HEK293 (cell line): ENCODE data around the gene POU4F2.

Source experiments
- CTCF ChIA-PET: fragments of 350-600 bp; formaldehyde crosslinking; extraction: SDS; loops from one replicate; lab custom pipeline; 2021; ENCODE audit warnings: antibody characterized with exemption; lab: Yijun Ruan, JAX
- POLR2A ChIA-PET: fragments of 300-600 bp; formaldehyde crosslinking; extraction: SDS; loops from one replicate; lab custom pipeline; 2020; ENCODE audit warnings: antibody characterized with exemption, inconsistent platforms; lab: Yijun Ruan, JAX
- H3K27ac ChIP-seq: fragments of 200-500 bp; sonication (Bioruptor generic); 2 replicates; pipeline ENCODE4 v1.5.1; 2014; ENCODE audit warnings: low read depth, low read length, control low read depth, inconsistent platforms; ENCODE audit errors: extremely low read depth
- H3K36me3 ChIP-seq, 2 experiments: fragments of 200-500 bp in 1 of 2; sonication (Bioruptor generic) in 1 of 2; 1 replicate in 1 of 2; 2 replicates in 1 of 2; pipeline ENCODE4 v1.5.1; 2014 to 2017; ENCODE audit warnings: inconsistent platforms in 2 of 2, low read length in 2 of 2; ENCODE audit not compliant: control insufficient read depth in 2 of 2, insufficient read depth in 1 of 2
- H3K4me1 ChIP-seq: fragments of 200-500 bp; sonication (Bioruptor generic); 2 replicates; pipeline ENCODE4 v1.5.1; 2014; ENCODE audit warnings: mild to moderate bottlenecking, low read length, inconsistent platforms; ENCODE audit not compliant: control insufficient read depth, insufficient read depth
- H3K4me3 ChIP-seq: 2 replicates; pipeline ENCODE4 v1.5.1; 2011; ENCODE audit warnings: low read depth, mild to moderate bottlenecking, control low read depth, low read length, moderate library complexity
- H3K9me3 ChIP-seq: fragments of 200-500 bp; sonication (Bioruptor generic); 2 replicates; pipeline ENCODE4 v1.5.1; 2014; ENCODE audit warnings: low read depth, low read length, inconsistent platforms; ENCODE audit not compliant: control insufficient read depth, insufficient read depth
- GLIS2 ChIP-seq: fragments of 450-650 bp; formaldehyde crosslinking; IDR thresholded peaks from 2 replicates; pipeline ENCODE4 v1.5.1; 2016; ENCODE audit warnings: missing biosample characterization, missing genetic modification characterization
- INSM2 ChIP-seq: fragments of 450-650 bp; formaldehyde crosslinking; IDR thresholded peaks from 2 replicates; pipeline ENCODE4 v1.5.1; 2016; ENCODE audit warnings: missing biosample characterization, missing genetic modification characterization
- KLF7 ChIP-seq: fragments of 450-650 bp; formaldehyde crosslinking; IDR thresholded peaks from 2 replicates; pipeline ENCODE4 v1.5.1; 2016; ENCODE audit warnings: missing biosample characterization, missing genetic modification characterization, borderline replicate concordance
- MZF1 ChIP-seq: fragments of 450-650 bp; formaldehyde crosslinking; IDR thresholded peaks from 2 replicates; pipeline ENCODE4 v1.5.1; 2017; ENCODE audit warnings: missing biosample characterization, missing genetic modification characterization, borderline replicate concordance
- PATZ1 ChIP-seq: fragments of 450-650 bp; formaldehyde crosslinking; IDR thresholded peaks from 2 replicates; pipeline ENCODE4 v1.5.1; 2016; ENCODE audit warnings: missing biosample characterization, missing genetic modification characterization
- PRDM10 ChIP-seq: fragments of 450-650 bp; formaldehyde crosslinking; IDR thresholded peaks from 2 replicates; pipeline ENCODE4 v1.5.1; 2016; ENCODE audit warnings: missing biosample characterization, missing genetic modification characterization
- ZBTB7A ChIP-seq: fragments of 450-650 bp; formaldehyde crosslinking; IDR thresholded peaks from 2 replicates; pipeline ENCODE4 v1.5.1; 2016; ENCODE audit warnings: low read depth, missing biosample characterization, missing genetic modification characterization
- ZNF121 ChIP-seq: fragments of 450-650 bp; formaldehyde crosslinking; IDR thresholded peaks from 2 replicates; pipeline ENCODE4 v1.5.1; 2016; ENCODE audit warnings: missing biosample characterization, missing genetic modification characterization
- ZNF202 ChIP-seq: fragments of 450-650 bp; formaldehyde crosslinking; IDR thresholded peaks from 2 replicates; pipeline ENCODE4 v1.5.1; 2016; ENCODE audit warnings: missing biosample characterization, missing genetic modification characterization, borderline replicate concordance
- ZNF266 ChIP-seq: fragments of 450-650 bp; formaldehyde crosslinking; IDR thresholded peaks from 2 replicates; pipeline ENCODE4 v1.5.1; 2016; ENCODE audit warnings: missing biosample characterization, missing genetic modification characterization, low read depth
- ZNF416 ChIP-seq: fragments of 450-650 bp; formaldehyde crosslinking; IDR thresholded peaks from 2 replicates; pipeline ENCODE4 v1.5.1; 2016; ENCODE audit warnings: missing biosample characterization, missing genetic modification characterization
- ZNF449 ChIP-seq: fragments of 450-650 bp; formaldehyde crosslinking; IDR thresholded peaks from 2 replicates; pipeline ENCODE4 v1.5.1; 2017; ENCODE audit warnings: missing biosample characterization, mild to moderate bottlenecking, missing genetic modification characterization, moderate library complexity
- ZNF560 ChIP-seq: fragments of 450-650 bp; formaldehyde crosslinking; IDR thresholded peaks from 2 replicates; pipeline ENCODE4 v1.5.1; 2017; ENCODE audit warnings: missing biosample characterization, missing genetic modification characterization, borderline replicate concordance
- ZNF585B ChIP-seq: fragments of 450-650 bp; formaldehyde crosslinking; IDR thresholded peaks from 2 replicates; pipeline ENCODE4 v1.5.1; 2016; ENCODE audit warnings: missing biosample characterization, missing genetic modification characterization
- ZNF596 ChIP-seq: fragments of 450-650 bp; IDR thresholded peaks from 2 replicates; pipeline ENCODE4 v1.5.0; 2018; ENCODE audit warnings: missing biosample characterization, mild to moderate bottlenecking, missing genetic modification characterization, moderate library complexity
- ZNF624 ChIP-seq: fragments of 450-650 bp; formaldehyde crosslinking; IDR thresholded peaks from 2 replicates; pipeline ENCODE4 v1.5.1; 2017; ENCODE audit warnings: missing biosample characterization, missing genetic modification characterization
- ZNF792 ChIP-seq: fragments of 450-650 bp; formaldehyde crosslinking; IDR thresholded peaks from 2 replicates; pipeline ENCODE4 v1.5.1; 2016; ENCODE audit warnings: missing biosample characterization, missing genetic modification characterization
- ZNF837 ChIP-seq: fragments of 450-650 bp; formaldehyde crosslinking; IDR thresholded peaks from 2 replicates; pipeline ENCODE4 v1.5.1; 2016; ENCODE audit warnings: missing biosample characterization, missing genetic modification characterization
- ZSCAN18 ChIP-seq: fragments of 450-650 bp; formaldehyde crosslinking; IDR thresholded peaks from 2 replicates; pipeline ENCODE4 v1.5.1; 2016; ENCODE audit warnings: missing biosample characterization, missing genetic modification characterization

Gene POU4F2

GRCh38 chr4:146638786-146639505 is at the start of gene POU4F2 (continued):
- TF ChIP-seq ZBTB7A (tag by site-specific recombination): no peak
- TF ChIP-seq ZNF624 (tag by site-specific recombination): no peak
- no peak for TF ChIP-seq PATZ1 (tag by site-specific recombination)
- TF ChIP-seq ZNF585B: no peak
- no peak for TF ChIP-seq ZNF266 (tag by site-specific recombination)
- TF ChIP-seq ZSCAN18 (tag by site-specific recombination): no peak
- no peak for TF ChIP-seq PRDM10 (tag by site-specific recombination)
- TF ChIP-seq ZNF416 (tag by site-specific recombination): no peak
- TF ChIP-seq INSM2: no peak

- ChIA-PET CTCF (no interaction called here), POLR2A (no interaction called here)
- no peak overlapping the region for H3K27ac ChIP-seq
- no peaks in the 10 kb centered on the region for H3K36me3 ChIP-seq
- H3K4me1 ChIP-seq: no peaks in the 10 kb centered on the region
- H3K9me3 ChIP-seq: no peaks in the 10 kb centered on the region
- no peak overlapping the region for H3K4me3 ChIP-seq
- TF ChIP-seq GLIS2 (no peak), ZNF202 (tag by site-specific recombination) (no peak), ZNF449 (tag by site-specific recombination) (no peak), ZNF585B (no peak), ZNF837 (no peak), MZF1 (tag by site-specific recombination) (no peak), ZNF596 (tag by site-specific recombination) (no peak), KLF7 (tag by site-specific recombination) (no peak), ZNF792 (tag by site-specific recombination) (no peak), ZNF560 (no peak), ZNF121 (tag by site-specific recombination) (no peak)
- TF ChIP-seq, all 188 proteins: peak for 0
Observed at GRCh38 chr4:146590801-146591200, 47.9 kb upstream of the POU4F2 start.
